Activated naive CD8-positive, alpha-beta T cell treated with anti-CD3 and anti-CD28 coated beads, Interleukin-2, amount 10 ng/mL, durations not matched to agents 7 days and 5 days (primary cell): ENCODE results near the gene CCR5AS.

Source experiments
- ATAC-seq: fragments of 150-1000 bp; cut with Tn5 transposase; one replicate; pipeline ENCODE4 v1.10.0; 2021; ENCODE audit warnings: low read depth, moderate library complexity
- POLR2A ChIA-PET: fragments of 350-600 bp; sonication (Branson Sonifier 250); formaldehyde crosslinking; loops from one replicate; lab custom pipeline; 2021; ENCODE audit warnings: antibody characterized with exemption; lab: Charles Lee
- DNase-seq: peaks from one replicate; pipeline ENCODE4 v3.0.0; 2021
- H3K27ac Mint-ChIP-seq: one replicate; pipeline ENCODE4 v1.8.0; 2022; ENCODE audit warnings: mild to moderate bottlenecking, mixed read lengths
- H3K27me3 Mint-ChIP-seq: one replicate; pipeline ENCODE4 v1.8.0; 2022; ENCODE audit warnings: mild to moderate bottlenecking, moderate library complexity, mixed read lengths
- H3K36me3 Mint-ChIP-seq: one replicate; pipeline ENCODE4 v1.8.0; 2021; ENCODE audit warnings: mild to moderate bottlenecking, mixed read lengths
- H3K4me1 Mint-ChIP-seq: one replicate; pipeline ENCODE4 v1.8.0; 2021; ENCODE audit warnings: mixed read lengths
- H3K4me3 Mint-ChIP-seq: one replicate; pipeline ENCODE4 v1.8.0; 2022; ENCODE audit warnings: mild to moderate bottlenecking, moderate library complexity, mixed read lengths
- H3K9me3 Mint-ChIP-seq: one replicate; pipeline ENCODE4 v1.8.0; 2021; ENCODE audit warnings: mixed read lengths

Gene CCR5AS

DNA sequence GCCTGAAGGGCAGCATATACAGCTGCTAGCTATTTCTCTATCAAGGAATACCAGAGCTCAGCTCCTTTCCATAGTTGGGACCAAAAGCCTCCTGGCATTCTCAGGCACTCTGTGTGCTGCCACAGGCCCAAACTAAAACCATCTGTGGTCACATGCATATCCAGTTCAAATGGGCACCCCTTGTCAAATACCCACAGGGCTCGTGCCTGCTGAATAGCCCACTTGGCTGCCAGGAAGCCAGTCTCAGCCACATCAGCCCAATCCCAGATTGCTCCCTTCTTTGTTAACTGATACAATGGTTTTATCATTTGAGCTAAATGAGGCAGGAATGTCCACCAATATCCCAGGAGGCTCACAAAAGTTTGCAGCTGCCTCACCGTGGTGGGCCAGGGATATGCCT, 14.1 kb upstream of the CCR5AS start:
- POLR2A ChIA-PET, result no interaction called here
- H3K4me3 Mint-ChIP-seq, result no peak overlapping the region
- H3K4me1 Mint-ChIP-seq, result peaks cover 10% of the 10 kb centered on the region
- no peaks in the 10 kb centered on the region for H3K36me3 Mint-ChIP-seq
- no peaks in the 10 kb centered on the region for H3K27me3 Mint-ChIP-seq
- DNase-seq (no peak), ATAC-seq (no peak)
- H3K9me3 Mint-ChIP-seq, result no peaks in the 10 kb centered on the region
- no peak overlapping the region for H3K27ac Mint-ChIP-seq

DNA sequence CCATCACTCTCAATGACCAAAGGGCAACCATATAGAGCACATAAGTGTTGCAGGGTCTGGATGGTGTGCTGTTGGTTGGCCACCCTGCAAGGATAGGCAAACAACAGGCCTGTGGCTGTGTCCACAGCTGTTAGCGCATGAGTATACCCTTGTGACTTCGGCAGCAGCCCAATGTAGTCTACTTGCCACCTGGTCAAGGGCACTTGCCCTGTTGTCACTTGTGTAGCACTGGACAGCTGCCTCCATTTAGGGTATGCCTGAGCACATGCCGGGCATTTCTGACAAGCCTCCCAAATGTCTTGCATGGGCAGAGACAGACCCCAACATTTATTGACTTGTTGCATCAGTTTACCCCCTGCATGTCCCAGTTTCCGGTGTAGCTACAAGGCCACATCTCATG, 12.9 kb upstream of the CCR5AS start:
- POLR2A ChIA-PET, result no interaction called here
- peaks cover 14% of the 10 kb centered on the region for H3K4me1 Mint-ChIP-seq
- no peak for DNase-seq
- H3K9me3 Mint-ChIP-seq, result no peaks in the 10 kb centered on the region
- H3K36me3 Mint-ChIP-seq, result no peaks in the 10 kb centered on the region
- no peak overlapping the region for H3K4me3 Mint-ChIP-seq
- ATAC-seq, result no peak
- no peak overlapping the region for H3K27ac Mint-ChIP-seq
- no peaks in the 10 kb centered on the region for H3K27me3 Mint-ChIP-seq

DNA sequence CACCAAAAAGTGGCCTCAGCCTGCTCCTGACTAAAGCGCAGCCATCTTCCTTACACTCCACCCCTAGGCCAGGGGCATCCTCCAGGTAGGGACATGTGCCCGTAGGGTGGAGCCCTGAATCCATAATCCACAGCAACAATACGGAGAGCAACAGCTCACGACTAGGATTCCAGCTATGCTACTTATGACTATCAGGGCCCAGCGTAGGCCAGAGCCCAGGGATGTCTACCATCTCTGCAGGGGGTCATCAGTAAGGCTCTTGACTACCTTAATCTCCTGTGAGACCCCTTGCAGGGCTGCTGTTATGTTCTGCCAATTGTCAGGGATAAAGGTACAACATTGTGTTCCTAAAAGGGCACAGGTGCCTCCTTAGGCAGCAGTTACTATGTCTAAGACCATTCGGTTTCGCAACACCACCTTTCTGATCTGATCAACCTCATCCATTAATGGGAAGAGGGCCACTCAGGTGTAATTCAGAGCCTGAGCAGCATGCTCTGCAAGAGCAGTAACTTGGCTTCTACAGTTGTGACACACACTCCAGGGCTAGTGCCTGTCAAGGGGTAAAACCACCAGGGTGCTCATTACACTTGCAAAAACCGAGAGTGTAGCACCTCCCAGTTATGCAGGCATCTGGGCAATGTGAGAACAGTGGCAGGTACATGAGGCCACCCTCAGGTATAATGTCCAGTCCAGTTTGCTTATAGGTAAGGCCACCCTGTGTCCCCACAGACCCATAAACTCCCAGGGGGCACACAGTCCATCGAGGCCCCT, 11.2 kb upstream of the CCR5AS start:
- no peak for DNase-seq
- POLR2A ChIA-PET, result no interaction called here
- H3K9me3 Mint-ChIP-seq, result no peaks in the 10 kb centered on the region
- no peak overlapping the region for H3K27ac Mint-ChIP-seq
- no peak overlapping the region for H3K4me3 Mint-ChIP-seq
- H3K36me3 Mint-ChIP-seq, result no peaks in the 10 kb centered on the region
- no peaks in the 10 kb centered on the region for H3K27me3 Mint-ChIP-seq
- no peak for ATAC-seq
- peaks cover 15% of the 10 kb centered on the region for H3K4me1 Mint-ChIP-seq

DNA sequence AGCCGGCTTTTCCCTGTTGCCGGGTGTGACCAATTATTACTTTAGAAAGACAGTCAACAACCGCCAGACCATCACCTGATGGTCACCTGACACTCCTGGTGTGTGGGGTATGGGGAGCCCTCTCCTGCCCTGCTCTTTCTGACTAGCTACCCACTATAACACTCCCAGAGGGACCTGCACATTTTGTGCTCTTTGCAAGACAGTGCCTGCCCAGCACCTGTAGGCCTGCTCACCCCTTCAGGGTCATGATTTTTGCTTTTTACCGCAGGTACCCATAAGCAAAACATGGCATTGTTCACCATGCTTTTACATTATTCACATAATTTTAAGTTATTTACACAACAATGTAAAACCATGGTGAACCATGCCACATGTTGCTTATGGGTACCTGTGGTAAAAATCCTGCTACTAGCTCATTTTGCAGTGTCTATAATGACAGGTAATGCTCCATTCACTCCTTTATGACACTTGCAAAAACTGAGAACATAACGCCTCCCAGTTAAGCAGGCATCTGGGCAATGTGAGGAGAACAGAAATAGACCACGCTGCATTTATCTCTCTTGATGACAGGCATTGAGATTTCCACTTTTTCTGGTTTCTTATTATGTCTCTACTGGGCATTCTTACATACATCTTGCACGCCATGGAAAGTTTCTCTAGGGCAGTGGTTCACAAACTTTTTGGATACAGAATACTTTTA, 10.1 kb upstream of the CCR5AS start:
- Mint-ChIP-seq H3K36me3 (no peaks in the 10 kb centered on the region), H3K9me3 (no peaks in the 10 kb centered on the region), H3K27ac (peak overlapping the region; percentile 49), H3K4me3 (no peak overlapping the region), H3K27me3 (no peaks in the 10 kb centered on the region), H3K4me1 (peaks cover 15% of the 10 kb centered on the region)
- DNase-seq (no peak), ATAC-seq (peak; percentile 6)
- POLR2A ChIA-PET, result interaction anchor here (1.4 kb wide), 1 partner anchor 10 kb away, joined by 6 read pairs; the partner anchor contains the start of genes CCR5AS and CCRL2

- H3K27ac Mint-ChIP-seq, result peak overlapping the region; percentile 49
- ATAC-seq, result peak; percentile 41
- peak overlapping the region; percentile 22 for H3K4me3 Mint-ChIP-seq
- no peaks in the 10 kb centered on the region for H3K36me3 Mint-ChIP-seq
- no peak for DNase-seq
- peaks cover 15% of the 10 kb centered on the region for H3K4me1 Mint-ChIP-seq
- no peaks in the 10 kb centered on the region for H3K9me3 Mint-ChIP-seq
- H3K27me3 Mint-ChIP-seq, result no peaks in the 10 kb centered on the region
- POLR2A ChIA-PET, result interaction anchor here (1.4 kb wide), 1 partner anchor 9 kb away, joined by 6 read pairs; the partner anchor contains the start of genes CCR5AS and CCRL2
Observed at GRCh38 chr3:46416125-46416810, 9.4 kb upstream of the CCR5AS start.

GRCh38 chr3:46414739-46415138, 7.9 kb upstream of the CCR5AS start:
- ATAC-seq, result no peak
- POLR2A ChIA-PET, result interaction anchor here (1.2 kb wide), 1 partner anchor 15 kb away, joined by 4 read pairs; no protein-coding TSS in a partner anchor
- no peak overlapping the region for H3K4me3 Mint-ChIP-seq
- H3K27me3 Mint-ChIP-seq, result no peaks in the 10 kb centered on the region
- DNase-seq, result no peak
- H3K27ac Mint-ChIP-seq, result no peak overlapping the region
- H3K36me3 Mint-ChIP-seq, result peaks cover 3% of the 10 kb centered on the region
- no peaks in the 10 kb centered on the region for H3K9me3 Mint-ChIP-seq
- H3K4me1 Mint-ChIP-seq, result peaks cover 22% of the 10 kb centered on the region

DNA sequence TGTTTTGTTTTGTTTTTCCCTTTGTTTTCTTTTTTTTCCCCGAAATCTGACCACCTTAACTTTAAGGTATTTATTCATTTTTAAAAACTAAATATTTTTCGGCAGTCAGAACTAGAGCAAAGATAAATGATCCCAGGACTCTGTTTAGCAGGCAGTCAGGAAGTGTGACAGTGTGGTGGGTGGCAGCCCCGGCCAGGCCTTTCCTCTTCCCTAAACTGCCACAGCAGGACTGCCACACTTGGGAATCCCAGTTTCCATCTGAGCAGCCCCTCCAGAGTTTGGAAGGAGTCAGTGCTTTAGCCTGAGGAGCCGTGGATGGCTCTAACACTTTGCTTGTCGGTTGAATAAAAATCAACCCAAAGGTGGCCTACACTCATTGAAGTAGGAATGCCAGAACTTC, 7.1 kb upstream of the CCR5AS start:
- H3K36me3 Mint-ChIP-seq, result peaks cover 7% of the 10 kb centered on the region
- H3K27me3 Mint-ChIP-seq, result no peaks in the 10 kb centered on the region

DNA sequence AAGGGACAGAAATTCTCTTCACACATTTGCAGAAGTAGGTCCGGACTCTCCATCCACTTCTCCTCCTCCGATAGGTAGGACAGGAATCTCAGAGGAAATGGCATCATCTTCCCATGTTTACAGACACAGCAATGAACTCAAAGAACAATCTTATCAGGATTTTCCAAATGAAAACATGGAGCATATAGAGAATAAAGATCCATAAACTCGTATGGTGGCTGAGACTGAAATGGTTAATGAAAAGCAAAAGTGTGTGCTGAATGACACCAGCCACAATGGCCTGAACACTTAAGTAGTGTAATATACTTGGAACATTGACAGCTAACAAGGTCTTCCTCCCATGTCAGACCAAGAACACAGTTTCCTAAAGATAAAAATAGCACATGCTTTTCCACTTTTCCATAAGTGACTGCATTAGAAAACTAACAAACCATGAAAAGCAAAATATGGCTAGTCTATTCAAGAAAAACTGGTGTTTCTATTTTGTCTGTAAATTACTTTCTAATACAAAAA, 6.0 kb upstream of the CCR5AS start:
- Mint-ChIP-seq H3K36me3 (peaks cover 17% of the 10 kb centered on the region), H3K9me3 (no peaks in the 10 kb centered on the region), H3K27me3 (no peaks in the 10 kb centered on the region), H3K4me1 (peaks cover 39% of the 10 kb centered on the region), H3K4me3 (no peak overlapping the region), H3K27ac (no peak overlapping the region)
- POLR2A ChIA-PET, result interaction anchor here (1.3 kb wide), 1 partner anchor 28 kb away, joined by 4 read pairs; no protein-coding TSS in a partner anchor
- DNase-seq (no peak), ATAC-seq (no peak)

More for the DNA sequence above, 7.1 kb upstream of the CCR5AS start:
- Mint-ChIP-seq H3K9me3 (no peaks in the 10 kb centered on the region), H3K4me3 (no peak overlapping the region), H3K4me1 (peaks cover 28% of the 10 kb centered on the region), H3K27ac (no peak overlapping the region)
- no peak for ATAC-seq
- POLR2A ChIA-PET, result no interaction called here
- DNase-seq, result no peak

- Mint-ChIP-seq H3K4me1 (peaks cover 41% of the 10 kb centered on the region), H3K27me3 (no peaks in the 10 kb centered on the region), H3K9me3 (no peaks in the 10 kb centered on the region), H3K27ac (no peak overlapping the region), H3K4me3 (no peak overlapping the region), H3K36me3 (peaks cover 18% of the 10 kb centered on the region)
- ATAC-seq (no peak), DNase-seq (no peak)
- POLR2A ChIA-PET, result no interaction called here
Observed at GRCh38 chr3:46411271-46411670, 4.4 kb upstream of the CCR5AS start.

DNA sequence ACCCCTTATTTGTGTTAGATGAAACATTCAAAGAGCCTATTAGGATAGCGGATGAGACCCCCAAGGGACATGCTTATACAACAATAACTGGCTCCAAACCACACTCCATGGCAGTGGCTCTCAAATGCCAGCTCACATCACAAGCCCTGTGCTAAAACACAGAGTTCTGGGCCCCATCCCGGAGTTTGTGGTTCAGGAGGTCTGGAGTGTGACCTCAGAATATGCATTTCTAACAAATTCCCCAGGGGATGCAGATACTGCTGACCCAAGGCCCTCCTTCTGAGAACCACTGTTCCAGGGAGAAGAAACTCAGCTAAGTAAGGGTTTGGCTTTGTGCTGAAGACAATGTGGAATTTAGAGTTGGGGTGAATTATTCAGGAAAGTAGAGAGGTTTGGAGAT, 3.8 kb upstream of the CCR5AS start:
- H3K4me3 Mint-ChIP-seq, result no peak overlapping the region
- H3K36me3 Mint-ChIP-seq, result peaks cover 18% of the 10 kb centered on the region
- POLR2A ChIA-PET, result interaction anchor here (4.7 kb wide), 1 partner anchor 26 kb away, joined by 30 read pairs; no protein-coding TSS in a partner anchor
- no peak for ATAC-seq
- H3K27me3 Mint-ChIP-seq, result no peaks in the 10 kb centered on the region
- H3K9me3 Mint-ChIP-seq, result no peaks in the 10 kb centered on the region
- no peak for DNase-seq
- peaks cover 35% of the 10 kb centered on the region for H3K4me1 Mint-ChIP-seq
- peak overlapping the region; percentile 40 for H3K27ac Mint-ChIP-seq

- DNase-seq, result no peak
- Mint-ChIP-seq H3K36me3 (peaks cover 18% of the 10 kb centered on the region), H3K4me3 (peak overlapping the region; percentile 71), H3K27me3 (no peaks in the 10 kb centered on the region), H3K4me1 (peaks cover 35% of the 10 kb centered on the region), H3K27ac (peak overlapping the region; percentile 85), H3K9me3 (no peaks in the 10 kb centered on the region)
- POLR2A ChIA-PET, result interaction anchor here (1.3 to 4.7 kb wide), 2 partner anchors 14 to 26 kb away, joined by 3 to 30 read pairs; no protein-coding TSS in a partner anchor
- peak; percentile 34 for ATAC-seq
Observed at GRCh38 chr3:46409739-46410489, 3.0 kb upstream of the CCR5AS start.

GRCh38 chr3:46408853-46409252, 2.0 kb upstream of the CCR5AS start:
- peaks cover 35% of the 10 kb centered on the region for H3K4me1 Mint-ChIP-seq
- no peaks in the 10 kb centered on the region for H3K27me3 Mint-ChIP-seq
- H3K4me3 Mint-ChIP-seq, result peak overlapping the region; percentile 89
- POLR2A ChIA-PET, result interaction anchor here (1.3 to 4.7 kb wide), 3 partner anchors 15 to 30 kb away, joined by 3 to 30 read pairs (median 6); no protein-coding TSS in a partner anchor
- H3K36me3 Mint-ChIP-seq, result peaks cover 18% of the 10 kb centered on the region
- no peaks in the 10 kb centered on the region for H3K9me3 Mint-ChIP-seq
- DNase-seq (no peak), ATAC-seq (no peak)
- peak overlapping the region; percentile 50 for H3K27ac Mint-ChIP-seq
